ENCODE measurements around the gene GPR18. TPM values are rescaled to one million over a fixed set of nuclear protein-coding genes. Genes with fewer than 3 reads are reported as not detected.
A peak's percentile ranks its signal among the peaks of the same experiment; 100 is the strongest.

GPR18 gene, protein sequence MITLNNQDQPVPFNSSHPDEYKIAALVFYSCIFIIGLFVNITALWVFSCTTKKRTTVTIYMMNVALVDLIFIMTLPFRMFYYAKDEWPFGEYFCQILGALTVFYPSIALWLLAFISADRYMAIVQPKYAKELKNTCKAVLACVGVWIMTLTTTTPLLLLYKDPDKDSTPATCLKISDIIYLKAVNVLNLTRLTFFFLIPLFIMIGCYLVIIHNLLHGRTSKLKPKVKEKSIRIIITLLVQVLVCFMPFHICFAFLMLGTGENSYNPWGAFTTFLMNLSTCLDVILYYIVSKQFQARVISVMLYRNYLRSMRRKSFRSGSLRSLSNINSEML
- total RNA-seq (1 to 10 TPM in 1 of 2 donors, under 1 TPM in 1; 0.21 to 1.3 TPM), polyA plus RNA-seq (under 1 TPM; 0.24 to 0.60 TPM)
- long read RNA-seq, donor 1, partial matches to known transcripts: 0 of 1 reads
- long read RNA-seq, donor 1, other reads (novel, unspliced or antisense): 0 of 1 reads
- long read RNA-seq, donor 2: 0 reads
- long read RNA-seq, donor 3: 0 reads
- long read RNA-seq, donor 4: 0 reads
- long read RNA-seq, donor 5: 0 reads

DNA sequence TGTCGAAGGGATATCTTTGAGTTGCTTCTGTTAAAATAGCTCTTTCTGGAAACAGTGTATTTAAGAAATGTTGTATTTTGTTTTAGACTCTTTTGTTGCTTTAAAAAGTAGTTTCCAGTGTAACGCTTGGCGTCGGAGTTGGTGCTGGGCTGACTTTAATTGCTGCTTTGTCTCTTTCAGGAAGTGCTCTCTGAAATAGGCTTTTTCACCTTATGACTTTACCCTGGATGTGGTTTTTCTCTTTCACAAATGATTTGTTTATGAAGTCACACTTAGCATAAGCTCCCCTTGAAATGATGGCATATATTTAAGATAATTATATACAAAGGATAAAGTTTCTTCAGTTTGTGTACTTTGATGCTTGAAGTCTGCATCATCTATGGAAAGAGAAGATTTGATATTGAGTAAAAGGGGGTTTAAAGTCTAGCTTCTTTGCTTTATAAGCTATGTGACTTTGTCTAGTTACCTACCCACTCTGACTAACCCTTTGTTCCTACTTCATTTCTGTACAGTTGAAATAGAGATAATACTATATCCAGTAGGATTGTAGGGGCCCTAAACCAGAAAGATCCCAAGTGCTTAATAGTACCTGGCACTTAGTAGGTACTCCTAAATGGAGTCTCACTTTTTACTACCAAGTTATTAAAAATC lies at the start of gene GPR18:
GPR18 (minus strand) TSS at position 170 of the 651 bp plus-strand sequence. CDS start 2,507 bp downstream, outside the sequence.
- Histone ChIP-seq H3K4me1 (ENCODE audit: control insufficient read depth in 5 of 5, insufficient read depth in 5 of 5, low read length in 5 of 5) (peaks cover 0 to 7% (median 2%) of the 10 kb centered on the region in 5 donors), H3K9me3 (ENCODE audit: control insufficient read depth in 4 of 4, insufficient read depth in 3 of 4, low read length in 3 of 4) (no peaks in the 10 kb centered on the region), H3K27me3 (ENCODE audit: control insufficient read depth in 3 of 3, insufficient read depth in 3 of 3, low read length in 2 of 3) (no peaks in the 10 kb centered on the region), H3K4me3 (no peak within 1 kb of the TSS), H3K36me3 (ENCODE audit: control insufficient read depth in 4 of 4, insufficient read depth in 4 of 4, low read length in 4 of 4) (peaks cover 5 to 11% (median 8%) of the 10 kb centered on the region in 4 donors), H3K9ac (ENCODE audit: insufficient read depth in 1 of 2, low read length in 2 of 2) (no peak within 1 kb of the TSS), H3K27ac (ENCODE audit: low read depth in 1 of 2, low read length in 1 of 2) (no peak within 1 kb of the TSS)
- 27 to 61% methylated on average over 4 of the region's 4 CpGs for WGBS, 2 donors
- DNase-seq: peak in 1 of 3 donors; percentile 13
- TF ChIP-seq, protein P1, sequence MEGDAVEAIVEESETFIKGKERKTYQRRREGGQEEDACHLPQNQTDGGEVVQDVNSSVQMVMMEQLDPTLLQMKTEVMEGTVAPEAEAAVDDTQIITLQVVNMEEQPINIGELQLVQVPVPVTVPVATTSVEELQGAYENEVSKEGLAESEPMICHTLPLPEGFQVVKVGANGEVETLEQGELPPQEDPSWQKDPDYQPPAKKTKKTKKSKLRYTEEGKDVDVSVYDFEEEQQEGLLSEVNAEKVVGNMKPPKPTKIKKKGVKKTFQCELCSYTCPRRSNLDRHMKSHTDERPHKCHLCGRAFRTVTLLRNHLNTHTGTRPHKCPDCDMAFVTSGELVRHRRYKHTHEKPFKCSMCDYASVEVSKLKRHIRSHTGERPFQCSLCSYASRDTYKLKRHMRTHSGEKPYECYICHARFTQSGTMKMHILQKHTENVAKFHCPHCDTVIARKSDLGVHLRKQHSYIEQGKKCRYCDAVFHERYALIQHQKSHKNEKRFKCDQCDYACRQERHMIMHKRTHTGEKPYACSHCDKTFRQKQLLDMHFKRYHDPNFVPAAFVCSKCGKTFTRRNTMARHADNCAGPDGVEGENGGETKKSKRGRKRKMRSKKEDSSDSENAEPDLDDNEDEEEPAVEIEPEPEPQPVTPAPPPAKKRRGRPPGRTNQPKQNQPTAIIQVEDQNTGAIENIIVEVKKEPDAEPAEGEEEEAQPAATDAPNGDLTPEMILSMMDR (IDR thresholded peaks at IDR 0.05; ENCODE audit: control extremely low read depth, extremely low read depth): no peak
- no peak for ATAC-seq (ENCODE audit: insufficient read depth, low FRiP score)

DNA sequence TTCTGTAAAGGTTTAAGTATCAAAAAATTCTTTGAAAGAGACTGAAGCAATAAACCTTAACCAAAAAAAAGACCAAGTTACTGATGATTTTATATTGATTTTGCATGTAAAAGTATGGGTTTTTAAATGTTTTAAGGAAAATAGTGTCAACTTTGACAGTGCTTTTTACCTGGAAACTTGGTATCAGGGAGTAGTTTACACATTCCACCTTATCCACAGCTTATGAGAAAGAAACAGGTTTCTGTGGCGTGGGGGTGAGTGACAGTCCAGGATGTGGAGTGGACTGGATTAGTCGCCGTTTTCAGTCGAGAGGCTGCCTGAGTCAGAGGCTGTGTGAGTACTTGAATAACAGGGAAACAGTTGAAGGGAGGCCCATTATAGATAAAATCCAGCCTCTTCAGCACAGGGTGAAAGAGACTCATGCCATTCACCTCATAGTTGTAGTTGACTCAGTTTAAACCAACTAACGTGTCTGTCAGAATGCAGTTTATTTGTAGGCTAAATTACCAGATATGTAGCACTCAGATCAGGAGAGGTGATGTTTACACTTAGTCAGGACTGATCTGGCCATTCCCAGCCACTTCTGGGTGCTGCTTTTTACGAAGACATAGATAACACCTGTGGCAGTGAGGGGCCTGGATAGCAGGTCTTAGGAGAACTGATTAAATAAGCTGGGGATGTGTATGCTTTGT lies 49.6 kb upstream of the GPR18 start:
- ATAC-seq (ENCODE audit: insufficient read depth, low FRiP score) (peak; percentile 74), DNase-seq (peak in 2 of 3 donors; percentile 34 to 60)

DNA sequence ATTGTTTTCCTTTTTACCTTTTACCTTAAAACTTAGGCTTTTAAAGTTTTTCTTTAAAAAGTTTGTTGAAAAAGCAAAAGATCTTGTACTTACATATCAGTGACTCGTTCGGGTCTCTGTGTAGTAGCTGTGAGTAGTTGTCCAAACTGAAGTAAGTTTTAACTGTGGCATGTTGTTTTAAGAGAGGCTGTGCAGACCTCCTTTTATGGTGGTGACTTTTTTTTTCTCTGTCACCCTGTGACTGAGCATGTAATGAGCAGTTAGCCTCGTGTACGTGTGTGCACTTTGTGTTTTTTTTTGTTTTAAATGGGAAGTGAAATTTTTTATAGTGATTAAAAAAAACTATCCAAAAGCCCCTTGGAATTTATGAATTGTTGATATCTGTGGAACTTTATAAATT lies 49.1 kb upstream of the GPR18 start, which contains the start of gene GPR183:
GPR183 (minus strand) TSS at position 153 of the 400 bp plus-strand sequence. CDS start 11,254 bp downstream, outside the sequence.
- TF ChIP-seq, protein P1 (IDR thresholded peaks at IDR 0.05; ENCODE audit: control extremely low read depth, extremely low read depth): no peak
- H3K27me3 ChIP-seq (ENCODE audit: control insufficient read depth in 3 of 3, insufficient read depth in 3 of 3, low read length in 2 of 3): no peaks in the 10 kb centered on the region
- H3K36me3 ChIP-seq (ENCODE audit: control insufficient read depth in 4 of 4, insufficient read depth in 4 of 4, low read length in 4 of 4): peaks cover 0 to 5% (median under 1%) of the 10 kb centered on the region in 4 donors
- H3K27ac ChIP-seq (ENCODE audit: low read depth in 1 of 2, low read length in 1 of 2): peak within 1 kb of the TSS; percentile 26 to 33
- no peaks in the 10 kb centered on the region for H3K9me3 ChIP-seq (ENCODE audit: control insufficient read depth in 4 of 4, insufficient read depth in 3 of 4, low read length in 3 of 4)
- DNase-seq: peak in 2 of 3 donors; percentile 41 to 48
- H3K4me3 ChIP-seq: no peak within 1 kb of the TSS
- peak; percentile 59 for ATAC-seq (ENCODE audit: insufficient read depth, low FRiP score)
- peaks cover 0 to 10% (median 4%) of the 10 kb centered on the region in 5 donors for H3K4me1 ChIP-seq (ENCODE audit: control insufficient read depth in 5 of 5, insufficient read depth in 5 of 5, low read length in 5 of 5)
- peak within 1 kb of the TSS in 1 of 2 donors; percentile 18 for H3K9ac ChIP-seq (ENCODE audit: insufficient read depth in 1 of 2, low read length in 2 of 2)
- 15 to 23% methylated on average over 4 of the region's 4 CpGs for WGBS, 2 donors

More for the DNA sequence above, 49.6 kb upstream of the GPR18 start:
- peak overlapping the region; percentile 26 to 33 for H3K27ac ChIP-seq (ENCODE audit: low read depth in 1 of 2, low read length in 1 of 2)
- no peaks in the 10 kb centered on the region for H3K9me3 ChIP-seq (ENCODE audit: control insufficient read depth in 4 of 4, insufficient read depth in 3 of 4, low read length in 3 of 4)
- H3K4me1 ChIP-seq (ENCODE audit: control insufficient read depth in 5 of 5, insufficient read depth in 5 of 5, low read length in 5 of 5): peaks cover 0 to 10% (median 5%) of the 10 kb centered on the region in 5 donors
- H3K27me3 ChIP-seq (ENCODE audit: control insufficient read depth in 3 of 3, insufficient read depth in 3 of 3, low read length in 2 of 3): no peaks in the 10 kb centered on the region
- peaks cover 0 to 5% (median under 1%) of the 10 kb centered on the region in 4 donors for H3K36me3 ChIP-seq (ENCODE audit: control insufficient read depth in 4 of 4, insufficient read depth in 4 of 4, low read length in 4 of 4)
- no peak overlapping the region for H3K4me3 ChIP-seq
- 42 to 53% methylated on average over 6 of the region's 6 CpGs for WGBS, 2 donors
- peak overlapping the region in 1 of 2 donors; percentile 18 for H3K9ac ChIP-seq (ENCODE audit: insufficient read depth in 1 of 2, low read length in 2 of 2)
- TF ChIP-seq, protein P1 (IDR thresholded peaks at IDR 0.05; ENCODE audit: control extremely low read depth, extremely low read depth): no peak
